A549 (cell line): Measurements from ENCODE around the gene SHISAL2A. TPM values are rescaled to one million over a fixed set of nuclear protein-coding genes. Genes with fewer than 3 reads are reported as not detected.

ENCODE experiments used
- ATAC-seq, 2 experiments: fragments of 200-7000 bp in 1 of 2; fragments of >200 bp in 1 of 2; cut with Nextera tagmentation in 1 of 2; cut with Tn5 transposase in 1 of 2; 3 replicates each; pipeline versions ENCODE4 v1.8.0 to v1.9.1; 2018 to 2020; ENCODE audit warnings: mild to moderate bottlenecking in 1 of 2, moderate library complexity in 1 of 2
- CTCF ChIA-PET: fragments of 300-600 bp; sonication (Branson Sonifier 250); formaldehyde crosslinking; extraction: SDS; loops from one replicate; lab custom pipeline; 2021; ENCODE audit warnings: antibody characterized with exemption, inconsistent platforms; lab: Yijun Ruan, JAX
- POLR2A ChIA-PET: fragments of 350-600 bp; formaldehyde crosslinking; extraction: SDS; loops from one replicate; lab custom pipeline; 2021; ENCODE audit warnings: antibody characterized with exemption, inconsistent platforms; lab: Yijun Ruan, JAX
- DNase-seq, 2 experiments: peaks; one replicate each; pipeline versions ENCODE4 v3.0.0 to v3.0.0-alpha.2; 2011 to 2016; ENCODE audit warnings: low read depth in 1 of 2, low spot score in 1 of 2
- FAIRE-seq: peaks from 2 replicates; lab custom pipeline; 2011; peaks lifted over from hg19 to GRCh38; lab: Jason Lieb, UNC
- H3K27ac ChIP-seq, 2 experiments: fragments of >200 bp; sonication (Bioruptor Twin); formaldehyde crosslinking; 3 replicates each; pipeline ENCODE4 v1.5.1; 2016 to 2017
- H3K4me1 ChIP-seq: fragments of >200 bp; sonication (Bioruptor Twin); formaldehyde crosslinking; 3 replicates; pipeline ENCODE4 v1.6.1; 2016
- H3K4me2 ChIP-seq: fragments of >200 bp; sonication (Bioruptor Twin); formaldehyde crosslinking; 3 replicates; pipeline ENCODE4 v1.6.1; 2016
- H3K4me3 ChIP-seq: fragments of >200 bp; sonication (Bioruptor Twin); formaldehyde crosslinking; 3 replicates; pipeline ENCODE4 v1.5.1; 2016
- H3K9me3 ChIP-seq: fragments of >200 bp; sonication (Bioruptor Twin); formaldehyde crosslinking; 3 replicates; pipeline ENCODE4 v1.6.1; 2016
- BHLHE40 ChIP-seq: IDR thresholded peaks from 2 replicates; pipeline ENCODE4 v1.6.1; 2012; ENCODE audit warnings: low read depth, low read length, inconsistent platforms
- CBX8 ChIP-seq: fragments of 200-600 bp; sonication (generic); IDR thresholded peaks from 2 replicates; pipeline ENCODE4 v1.6.1; 2016
- CHD2 ChIP-seq: fragments of 150-350 bp; IDR thresholded peaks from 2 replicates; pipeline ENCODE4 v1.6.1; 2014; ENCODE audit warnings: low read length; ENCODE audit not compliant: partially characterized antibody
- CTCF ChIP-seq: fragments of >200 bp; sonication (Bioruptor Twin); formaldehyde crosslinking; IDR thresholded peaks from 3 replicates; pipeline ENCODE4 v1.5.1; 2016
- EHF ChIP-seq: fragments of 250-450 bp; sonication (Bioruptor Pico); IDR thresholded peaks from 2 replicates; pipeline ENCODE4 v1.5.0; 2020; ENCODE audit warnings: mild to moderate bottlenecking
- EHMT2 ChIP-seq: fragments of 200-600 bp; sonication (generic); IDR thresholded peaks from 2 replicates; pipeline ENCODE4 v1.6.1; 2016; ENCODE audit warnings: antibody characterized with exemption, low read depth, mild to moderate bottlenecking, moderate library complexity
- EP300 ChIP-seq, 2 experiments: fragments of >200 bp; sonication (Bioruptor Twin); formaldehyde crosslinking; IDR thresholded peaks; 2 replicates in 1 of 2; 3 replicates in 1 of 2; pipeline ENCODE4 v1.6.1; 2016 to 2017
- FOXS1 ChIP-seq: fragments of 250-450 bp; sonication (Bioruptor Pico); IDR thresholded peaks from 2 replicates; pipeline ENCODE4 v1.5.0; 2020; ENCODE audit warnings: mild to moderate bottlenecking, moderate library complexity
- HDAC2 ChIP-seq: fragments of 200-600 bp; sonication (generic); IDR thresholded peaks from 2 replicates; pipeline ENCODE4 v1.6.1; 2016
- HEYL ChIP-seq: fragments of 250-450 bp; sonication (Bioruptor Pico); IDR thresholded peaks from 2 replicates; pipeline ENCODE4 v1.8.0; 2021; ENCODE audit warnings: mild to moderate bottlenecking, moderate library complexity
- HOXA7 ChIP-seq: fragments of 250-450 bp; sonication (Bioruptor Pico); IDR thresholded peaks from 2 replicates; pipeline ENCODE4 v1.5.0; 2020; ENCODE audit warnings: mild to moderate bottlenecking, moderate library complexity
- HOXB13 ChIP-seq: fragments of 250-450 bp; sonication (Bioruptor Pico); IDR thresholded peaks from 2 replicates; pipeline ENCODE4 v1.5.0; 2020; ENCODE audit warnings: low read depth, mild to moderate bottlenecking, moderate library complexity
- KDM5A ChIP-seq: fragments of 200-600 bp; sonication (generic); IDR thresholded peaks from 2 replicates; pipeline ENCODE4 v1.6.1; 2016; ENCODE audit warnings: antibody characterized with exemption, mild to moderate bottlenecking
- MAZ ChIP-seq: fragments of 150-350 bp; IDR thresholded peaks from 2 replicates; pipeline ENCODE4 v1.6.1; 2014; ENCODE audit warnings: antibody characterized with exemption, low read depth, low read length, borderline replicate concordance
- NFE2L2 ChIP-seq: fragments of 150-350 bp; conservative IDR thresholded peaks from 2 replicates; pipeline ENCODE4 v1.6.1; 2014; ENCODE audit warnings: low read length
- PBX3 ChIP-seq: IDR thresholded peaks from 2 replicates; pipeline ENCODE4 v1.6.1; 2012
- POLR2AphosphoS2 ChIP-seq: conservative IDR thresholded peaks from 2 replicates; pipeline ENCODE4 v1.6.1; 2012; ENCODE audit warnings: low read length, improper control_type of control experiment, inconsistent platforms
- RAD21 ChIP-seq, 2 experiments: fragments of >200 bp in 1 of 2; sonication (Bioruptor Twin) in 1 of 2; formaldehyde crosslinking in 1 of 2; IDR thresholded peaks in 1 of 2; conservative IDR thresholded peaks in 1 of 2; 2 replicates in 1 of 2; 3 replicates in 1 of 2; pipeline ENCODE4 v1.6.1; 2012 to 2018; ENCODE audit warnings: inconsistent platforms in 1 of 2
- RCOR1 ChIP-seq: fragments of 150-350 bp; IDR thresholded peaks from 2 replicates; pipeline ENCODE4 v1.6.1; 2014; ENCODE audit warnings: antibody characterized with exemption, low read length, low read depth
- REST ChIP-seq: fragments of 200-600 bp; sonication (generic); IDR thresholded peaks from 2 replicates; pipeline ENCODE4 v1.6.1; 2016; ENCODE audit warnings: antibody characterized with exemption, mild to moderate bottlenecking, moderate library complexity
- SMC3 ChIP-seq: fragments of >200 bp; sonication (Bioruptor Twin); formaldehyde crosslinking; IDR thresholded peaks from 3 replicates; pipeline ENCODE4 v1.6.1; 2018; ENCODE audit warnings: inconsistent platforms
- ZNF302 ChIP-seq: fragments of 250-450 bp; sonication (Bioruptor Pico); IDR thresholded peaks from 2 replicates; pipeline ENCODE4 v1.9.0; 2021; ENCODE audit warnings: inconsistent platforms, mild to moderate bottlenecking, moderate library complexity
- ZSCAN20 ChIP-seq: fragments of 250-450 bp; sonication (Bioruptor Pico); IDR thresholded peaks from 2 replicates; pipeline ENCODE4 v1.8.0; 2022; ENCODE audit warnings: mild to moderate bottlenecking, moderate library complexity
- WGBS: methylation state at CpG from one replicate; pipeline ENCODE4 v1.1.6; 2017; ENCODE audit errors: missing lambda C conversion rate; 5-methylcytosine and 5-hydroxymethylcytosine counted together
- polyA plus RNA-seq, 4 experiments: library from polyadenylated mRNA; depleted of rRNA in 3 of 4; stranded (reverse); fragments of >200 nt; fragmentation: RNase III in 1 of 4; extraction: RNeasy Plus Mini Kit Qiagen cat#74134 plus additional on column Dnase treatment in 1 of 4; gene quantifications; 2 replicates in 3 of 4; 3 replicates in 1 of 4; pipeline ENCODE4 v1.2.3, GENCODE V29; 2011 to 2017
- TF ChIP-seq, protein P1 (sequence below): fragments of 450-650 bp; IDR thresholded peaks from 2 replicates; pipeline ENCODE4 v1.6.1; 2014; ENCODE audit warnings: antibody characterized with exemption
- TF ChIP-seq, protein P2 (sequence below): fragments of 150-350 bp; IDR thresholded peaks from 2 replicates; pipeline ENCODE4 v1.6.1; 2014; ENCODE audit warnings: low read depth, mild to moderate bottlenecking, low read length
- TF ChIP-seq, protein P3 (sequence below): fragments of 250-450 bp; sonication (Bioruptor Pico); IDR thresholded peaks from 2 replicates; pipeline ENCODE4 v1.5.0; 2021; ENCODE audit warnings: mild to moderate bottlenecking, moderate library complexity, borderline replicate concordance
- TF ChIP-seq, protein P4 (sequence below): IDR thresholded peaks from 2 replicates; pipeline ENCODE4 v1.6.1; 2012; ENCODE audit warnings: low read depth, borderline replicate concordance
- TF ChIP-seq, protein P5 (sequence below): IDR thresholded peaks from 2 replicates; pipeline ENCODE4 v1.6.1; 2012

SHISAL2A gene
- polyA plus RNA-seq, 2 of the 4 experiments (the other 2 are of a cell fraction): not detected

DNA sequence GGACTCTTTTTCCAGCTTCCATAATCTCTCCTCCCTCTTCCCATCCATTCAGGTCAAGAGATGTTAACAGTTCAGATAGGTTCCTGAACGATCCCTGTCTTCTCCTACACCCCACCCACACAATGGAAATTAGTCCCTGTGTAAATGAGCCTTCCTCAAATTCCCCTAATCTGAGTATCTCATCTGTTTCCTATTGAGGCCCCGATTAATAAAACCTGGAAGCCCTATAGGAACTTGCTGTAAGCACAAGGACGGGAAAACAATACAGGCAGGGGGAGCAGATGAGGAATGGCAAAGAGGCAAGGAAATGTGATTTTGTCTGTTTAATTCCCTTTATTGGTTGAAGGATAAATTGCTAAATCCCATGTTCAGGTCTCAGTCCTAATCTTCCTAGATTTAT lies 37.9 kb upstream of the SHISAL2A start:
- no peak for FAIRE-seq
- no peaks in the 10 kb centered on the region for H3K4me1 ChIP-seq
- POLR2A ChIA-PET: no interaction called here
- CTCF ChIA-PET: interaction anchor here (0.6 to 2.1 kb wide), 2 partner anchors 91 to 111 kb away, joined by 4 to 5 read pairs; no protein-coding TSS in a partner anchor
- TF ChIP-seq ZSCAN20 (CRISPR knock-in tag): no peak
- no peak for TF ChIP-seq ZNF302 (CRISPR knock-in tag)
- no peak for TF ChIP-seq MAZ
- TF ChIP-seq, protein P1, sequence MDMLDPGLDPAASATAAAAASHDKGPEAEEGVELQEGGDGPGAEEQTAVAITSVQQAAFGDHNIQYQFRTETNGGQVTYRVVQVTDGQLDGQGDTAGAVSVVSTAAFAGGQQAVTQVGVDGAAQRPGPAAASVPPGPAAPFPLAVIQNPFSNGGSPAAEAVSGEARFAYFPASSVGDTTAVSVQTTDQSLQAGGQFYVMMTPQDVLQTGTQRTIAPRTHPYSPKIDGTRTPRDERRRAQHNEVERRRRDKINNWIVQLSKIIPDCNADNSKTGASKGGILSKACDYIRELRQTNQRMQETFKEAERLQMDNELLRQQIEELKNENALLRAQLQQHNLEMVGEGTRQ: no peak
- no peak for TF ChIP-seq KDM5A
- TF ChIP-seq, protein P2, sequence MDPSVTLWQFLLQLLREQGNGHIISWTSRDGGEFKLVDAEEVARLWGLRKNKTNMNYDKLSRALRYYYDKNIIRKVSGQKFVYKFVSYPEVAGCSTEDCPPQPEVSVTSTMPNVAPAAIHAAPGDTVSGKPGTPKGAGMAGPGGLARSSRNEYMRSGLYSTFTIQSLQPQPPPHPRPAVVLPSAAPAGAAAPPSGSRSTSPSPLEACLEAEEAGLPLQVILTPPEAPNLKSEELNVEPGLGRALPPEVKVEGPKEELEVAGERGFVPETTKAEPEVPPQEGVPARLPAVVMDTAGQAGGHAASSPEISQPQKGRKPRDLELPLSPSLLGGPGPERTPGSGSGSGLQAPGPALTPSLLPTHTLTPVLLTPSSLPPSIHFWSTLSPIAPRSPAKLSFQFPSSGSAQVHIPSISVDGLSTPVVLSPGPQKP: no peak
- no peak for TF ChIP-seq CBX8
- TF ChIP-seq, protein P3, sequence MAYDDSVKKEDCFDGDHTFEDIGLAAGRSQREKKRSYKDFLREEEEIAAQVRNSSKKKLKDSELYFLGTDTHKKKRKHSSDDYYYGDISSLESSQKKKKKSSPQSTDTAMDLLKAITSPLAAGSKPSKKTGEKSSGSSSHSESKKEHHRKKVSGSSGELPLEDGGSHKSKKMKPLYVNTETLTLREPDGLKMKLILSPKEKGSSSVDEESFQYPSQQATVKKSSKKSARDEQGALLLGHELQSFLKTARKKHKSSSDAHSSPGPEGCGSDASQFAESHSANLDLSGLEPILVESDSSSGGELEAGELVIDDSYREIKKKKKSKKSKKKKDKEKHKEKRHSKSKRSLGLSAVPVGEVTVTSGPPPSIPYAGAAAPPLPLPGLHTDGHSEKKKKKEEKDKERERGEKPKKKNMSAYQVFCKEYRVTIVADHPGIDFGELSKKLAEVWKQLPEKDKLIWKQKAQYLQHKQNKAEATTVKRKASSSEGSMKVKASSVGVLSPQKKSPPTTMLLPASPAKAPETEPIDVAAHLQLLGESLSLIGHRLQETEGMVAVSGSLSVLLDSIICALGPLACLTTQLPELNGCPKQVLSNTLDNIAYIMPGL (CRISPR knock-in tag): no peak
- no peak for TF ChIP-seq EHMT2
- no peak for TF ChIP-seq POLR2AphosphoS2
- TF ChIP-seq REST: no peak
- TF ChIP-seq, protein P4, sequence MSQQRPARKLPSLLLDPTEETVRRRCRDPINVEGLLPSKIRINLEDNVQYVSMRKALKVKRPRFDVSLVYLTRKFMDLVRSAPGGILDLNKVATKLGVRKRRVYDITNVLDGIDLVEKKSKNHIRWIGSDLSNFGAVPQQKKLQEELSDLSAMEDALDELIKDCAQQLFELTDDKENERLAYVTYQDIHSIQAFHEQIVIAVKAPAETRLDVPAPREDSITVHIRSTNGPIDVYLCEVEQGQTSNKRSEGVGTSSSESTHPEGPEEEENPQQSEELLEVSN: no peak
- TF ChIP-seq RAD21 (conservative IDR thresholded peaks at IDR 0.05 in 1 of 2, IDR thresholded peaks at IDR 0.05 in 1 of 2): no peak
- no peak for TF ChIP-seq HOXA7 (CRISPR knock-in tag)
- TF ChIP-seq, all 56 proteins: peak for 0
- no peak overlapping the region for H3K4me2 ChIP-seq
- DNase-seq (no peak), ATAC-seq (no peak)
- H3K27ac ChIP-seq: no peak overlapping the region
- 52% methylated on average over 3 of the region's 3 CpGs for whole genome bisulfite sequencing
- H3K4me3 ChIP-seq: no peak overlapping the region
- H3K9me3 ChIP-seq: no peaks in the 10 kb centered on the region

- no peak overlapping the region for H3K4me2 ChIP-seq
- H3K4me3 ChIP-seq: no peak overlapping the region
- 21% methylated on average over 2 of the region's 2 CpGs for WGBS
- no peak overlapping the region for H3K27ac ChIP-seq
- FAIRE-seq (no peak), ATAC-seq (no peak), DNase-seq (no peak)
- ChIA-PET CTCF (no interaction called here), POLR2A (no interaction called here)
- no peaks in the 10 kb centered on the region for H3K4me1 ChIP-seq
- no peaks in the 10 kb centered on the region for H3K9me3 ChIP-seq
- TF ChIP-seq RCOR1 (no peak), BHLHE40 (no peak), HEYL (CRISPR knock-in tag) (no peak), PBX3 (no peak), HDAC2 (no peak), CTCF (no peak), FOXS1 (CRISPR knock-in tag) (no peak), CHD2 (no peak), SMC3 (no peak), HOXB13 (CRISPR knock-in tag) (no peak), NFE2L2 (no peak), EP300 (IDR thresholded peaks at IDR 0.05) (no peak), EHF (CRISPR knock-in tag) (no peak)
- TF ChIP-seq, protein P5, sequence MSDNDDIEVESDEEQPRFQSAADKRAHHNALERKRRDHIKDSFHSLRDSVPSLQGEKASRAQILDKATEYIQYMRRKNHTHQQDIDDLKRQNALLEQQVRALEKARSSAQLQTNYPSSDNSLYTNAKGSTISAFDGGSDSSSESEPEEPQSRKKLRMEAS: no peak
Observed at GRCh38 chr1:52597912-52598311, 35.1 kb upstream of the SHISAL2A start.
